Activated CD4-positive, alpha-beta T cell treated with anti-CD3 and anti-CD28 coated beads for 36 hours (primary cell): ENCODE data around the gene PSAPL1. TPM values are rescaled to one million over a fixed set of nuclear protein-coding genes. Genes with fewer than 3 reads are reported as not detected.

Experiments
- ATAC-seq: fragments of 200-7000 bp; cut with Tn5 transposase; one replicate; pipeline ENCODE4 v1.10.0; 2021; ENCODE audit warnings: mild to moderate bottlenecking, moderate library complexity
- CTCF ChIA-PET: fragments of 350-600 bp; sonication (Branson Sonifier 250); formaldehyde crosslinking; loops from one replicate; lab custom pipeline; 2021; ENCODE audit warnings: antibody characterized with exemption; lab: Charles Lee
- POLR2A ChIA-PET: fragments of 350-600 bp; sonication (Branson Sonifier 250); formaldehyde crosslinking; loops from one replicate; lab custom pipeline; 2021; ENCODE audit warnings: antibody characterized with exemption, inconsistent platforms; lab: Charles Lee
- DNase-seq: peaks from one replicate; pipeline ENCODE4 v3.0.0-alpha.2; 2020
- H3K27ac Mint-ChIP-seq: one replicate; pipeline ENCODE4 v1.8.0; 2021; ENCODE audit warnings: mixed read lengths
- H3K27me3 Mint-ChIP-seq: one replicate; pipeline ENCODE4 v1.8.0; 2021; ENCODE audit warnings: mixed read lengths
- H3K36me3 Mint-ChIP-seq: one replicate; pipeline ENCODE4 v1.8.0; 2021; ENCODE audit warnings: low read depth, mixed read lengths
- H3K4me1 Mint-ChIP-seq: one replicate; pipeline ENCODE4 v1.8.0; 2021; ENCODE audit warnings: mixed read lengths
- H3K4me3 Mint-ChIP-seq: one replicate; pipeline ENCODE4 v1.8.0; 2021; ENCODE audit warnings: mild to moderate bottlenecking, moderate library complexity, mixed read lengths
- H3K9me3 Mint-ChIP-seq: one replicate; pipeline ENCODE4 v1.8.0; 2021; ENCODE audit warnings: low read depth, mixed read lengths
- intact Hi-C, 2 experiments: fragments of 100-400 bp; cut with DNase I in 1 of 2; cut with micrococcal nuclease in 1 of 2; formaldehyde crosslinking; loops; one replicate each; pipeline versions ENCODE4 v1.14.2 to v1.15.1; 2022 to 2024; cut with DNase I, micrococcal nuclease
- total RNA-seq, 2 experiments: library from RNA; stranded (reverse); gene quantifications; one replicate each; pipeline ENCODE4 v1.2.3, GENCODE V29; 2021

PSAPL1 gene
- total RNA-seq, 2 experiments from 2014 or later = not detected

GRCh38 chr4:7422151-7422897 is 12.4 kb downstream of the PSAPL1 start:
- intact Hi-C loops = no loop called here
- ATAC-seq (no peak), DNase-seq (peak; percentile 4)
- Mint-ChIP-seq H3K9me3 (peaks cover 8% of the 10 kb centered on the region), H3K27me3 (no peaks in the 10 kb centered on the region), H3K4me3 (no peak overlapping the region), H3K27ac (no peak overlapping the region), H3K36me3 (no peaks in the 10 kb centered on the region), H3K4me1 (no peaks in the 10 kb centered on the region)
- CTCF ChIA-PET = no interaction called here
- POLR2A ChIA-PET = no interaction called here

- Mint-ChIP-seq H3K4me1 (no peaks in the 10 kb centered on the region), H3K27me3 (no peaks in the 10 kb centered on the region), H3K27ac (no peak overlapping the region), H3K4me3 (no peak overlapping the region), H3K9me3 (peaks cover 8% of the 10 kb centered on the region), H3K36me3 (no peaks in the 10 kb centered on the region)
- intact Hi-C loops = no loop called here
- ChIA-PET CTCF (no interaction called here), POLR2A (no interaction called here)
- DNase-seq (peak; percentile 1), ATAC-seq (no peak)
Observed at GRCh38 chr4:7421356-7422150, 13.2 kb downstream of the PSAPL1 start.

- intact Hi-C loops = no loop called here
- Mint-ChIP-seq H3K9me3 (peaks cover 8% of the 10 kb centered on the region), H3K4me3 (no peak overlapping the region), H3K4me1 (no peaks in the 10 kb centered on the region), H3K36me3 (no peaks in the 10 kb centered on the region), H3K27me3 (peaks cover 4% of the 10 kb centered on the region), H3K27ac (no peak overlapping the region)
- ATAC-seq = no peak
- ChIA-PET POLR2A (no interaction called here), CTCF (no interaction called here)
- DNase-seq = peak; percentile 1
Observed at GRCh38 chr4:7420661-7421040, 14.1 kb downstream of the PSAPL1 start.

GRCh38 chr4:7419961-7420660 is 14.6 kb downstream of the PSAPL1 start:
- Mint-ChIP-seq H3K27ac (no peak overlapping the region), H3K9me3 (peaks cover 8% of the 10 kb centered on the region), H3K36me3 (no peaks in the 10 kb centered on the region), H3K4me3 (no peak overlapping the region), H3K4me1 (no peaks in the 10 kb centered on the region), H3K27me3 (peaks cover 7% of the 10 kb centered on the region)
- intact Hi-C loops = no loop called here
- no peak for ATAC-seq
- ChIA-PET CTCF (no interaction called here), POLR2A (no interaction called here)
- no peak for DNase-seq

- POLR2A ChIA-PET = no interaction called here
- H3K9me3 Mint-ChIP-seq = peaks cover 8% of the 10 kb centered on the region
- no peak overlapping the region for H3K4me3 Mint-ChIP-seq
- H3K36me3 Mint-ChIP-seq = no peaks in the 10 kb centered on the region
- H3K27ac Mint-ChIP-seq = no peak overlapping the region
- peaks cover 13% of the 10 kb centered on the region for H3K27me3 Mint-ChIP-seq
- no peaks in the 10 kb centered on the region for H3K4me1 Mint-ChIP-seq
- intact Hi-C loops = no loop called here
- CTCF ChIA-PET = no interaction called here
- DNase-seq (no peak), ATAC-seq (no peak)
Observed at GRCh38 chr4:7418131-7418943, 16.4 kb downstream of the PSAPL1 start.

GRCh38 chr4:7417639-7418038 is 17.1 kb downstream of the PSAPL1 start:
- H3K27me3 Mint-ChIP-seq = peaks cover 13% of the 10 kb centered on the region
- CTCF ChIA-PET = no interaction called here
- H3K36me3 Mint-ChIP-seq = no peaks in the 10 kb centered on the region
- H3K9me3 Mint-ChIP-seq = peaks cover 8% of the 10 kb centered on the region
- intact Hi-C loops = no loop called here
- POLR2A ChIA-PET = no interaction called here
- DNase-seq (peak; percentile 1), ATAC-seq (no peak)
- no peaks in the 10 kb centered on the region for H3K4me1 Mint-ChIP-seq
- H3K4me3 Mint-ChIP-seq = no peak overlapping the region
- no peak overlapping the region for H3K27ac Mint-ChIP-seq

- H3K4me3 Mint-ChIP-seq = no peak overlapping the region
- intact Hi-C loops = no loop called here
- DNase-seq (no peak), ATAC-seq (no peak)
- ChIA-PET CTCF (no interaction called here), POLR2A (no interaction called here)
- no peaks in the 10 kb centered on the region for H3K36me3 Mint-ChIP-seq
- peaks cover 15% of the 10 kb centered on the region for H3K27me3 Mint-ChIP-seq
- peaks cover 8% of the 10 kb centered on the region for H3K9me3 Mint-ChIP-seq
- H3K27ac Mint-ChIP-seq = no peak overlapping the region
- no peaks in the 10 kb centered on the region for H3K4me1 Mint-ChIP-seq
Observed at GRCh38 chr4:7416745-7417432, 17.8 kb downstream of the PSAPL1 start.

GRCh38 chr4:7415927-7416686 is 18.6 kb downstream of the PSAPL1 start:
- intact Hi-C loops = no loop called here
- peak; percentile 2 for DNase-seq

GRCh38 chr4:7414736-7415510 is 19.8 kb downstream of the PSAPL1 start:
- H3K4me1 Mint-ChIP-seq = no peaks in the 10 kb centered on the region
- no peak overlapping the region for H3K27ac Mint-ChIP-seq
- H3K9me3 Mint-ChIP-seq = peaks cover 10% of the 10 kb centered on the region
- ChIA-PET POLR2A (no interaction called here), CTCF (interaction anchor here (0.5 kb wide), 1 partner anchor 275 kb away, joined by 3 read pairs; no protein-coding TSS in a partner anchor)
- H3K4me3 Mint-ChIP-seq = no peak overlapping the region
- DNase-seq (no peak), ATAC-seq (no peak)
- H3K36me3 Mint-ChIP-seq = no peaks in the 10 kb centered on the region
- intact Hi-C loops = no loop called here
- peaks cover 18% of the 10 kb centered on the region for H3K27me3 Mint-ChIP-seq

More at GRCh38 chr4:7415927-7416686, 18.6 kb downstream of the PSAPL1 start:
- peaks cover 18% of the 10 kb centered on the region for H3K27me3 Mint-ChIP-seq
- ATAC-seq = no peak
- no peaks in the 10 kb centered on the region for H3K4me1 Mint-ChIP-seq
- peaks cover 10% of the 10 kb centered on the region for H3K9me3 Mint-ChIP-seq
- H3K4me3 Mint-ChIP-seq = no peak overlapping the region
- ChIA-PET POLR2A (no interaction called here), CTCF (no interaction called here)
- no peak overlapping the region for H3K27ac Mint-ChIP-seq
- H3K36me3 Mint-ChIP-seq = no peaks in the 10 kb centered on the region

GRCh38 chr4:7414046-7414445 is 20.7 kb downstream of the PSAPL1 start:
- ATAC-seq = no peak
- CTCF ChIA-PET = interaction anchor here (0.8 kb wide), 1 partner anchor 24 kb away, joined by 3 read pairs; no protein-coding TSS in a partner anchor
- Mint-ChIP-seq H3K27me3 (peaks cover 18% of the 10 kb centered on the region), H3K4me3 (no peak overlapping the region), H3K27ac (no peak overlapping the region), H3K4me1 (no peaks in the 10 kb centered on the region), H3K9me3 (peaks cover 13% of the 10 kb centered on the region), H3K36me3 (no peaks in the 10 kb centered on the region)
- DNase-seq = no peak
- intact Hi-C loops = no loop called here
- POLR2A ChIA-PET = no interaction called here
